NT2/D1 (cell line): Measurements from ENCODE around the gene PTPN20.

Experiments used
- SUZ12 ChIP-seq: IDR thresholded peaks from 2 replicates; pipeline ENCODE4 v1.6.1; 2011; ENCODE audit not compliant: insufficient read length, insufficient read depth; ENCODE audit errors: extremely low read depth
- YY1 ChIP-seq: IDR thresholded peaks from 2 replicates; pipeline ENCODE4 v1.6.1; 2011; ENCODE audit not compliant: insufficient read length, insufficient read depth

- no peak for TF ChIP-seq SUZ12
- no peak for TF ChIP-seq YY1
These were observed 138.0 kb downstream of the PTPN20 start for GRCh38 chr10:47049056-47049851.
